ENCODE measurements around the gene COX5A. TPM values are rescaled to one million over a fixed set of nuclear protein-coding genes. Genes with fewer than 3 reads are reported as not detected.

Gene COX5A
- total and polyA plus RNA-seq, 2 experiments from 2014 or later, result 190 to 885 TPM

- Histone ChIP-seq H3K4me2 (no peak overlapping the region), H3K27ac (ENCODE audit: low read depth) (no peak overlapping the region), H3F3A (replicated peaks; ENCODE audit: low read depth) (peaks cover 9% of the 10 kb centered on the region; the same call in 1 of the 2 replicates), H3K27me3 (ENCODE audit: insufficient read depth) (no peaks in the 10 kb centered on the region), H3K9me2 (ENCODE audit: insufficient read depth) (no peaks in the 10 kb centered on the region), H3K4me3 (no peak overlapping the region), H3K79me2 (replicated peaks; ENCODE audit: insufficient read depth) (peaks cover 13% of the 10 kb centered on the region), H3K36me3 (ENCODE audit: insufficient read depth) (peaks cover 24% of the 10 kb centered on the region), H4K20me1 (replicated peaks; ENCODE audit: insufficient read depth) (peaks cover 7% of the 10 kb centered on the region; the same call in 1 of the 2 replicates), H2AFZ (no peak overlapping the region), H3K4me1 (ENCODE audit: insufficient read depth) (peaks cover 6% of the 10 kb centered on the region)
- H3K4me3 Mint-ChIP-seq, result peak overlapping the region; percentile 97; the same call in 2 of the 3 replicates
- peaks cover 7% of the 10 kb centered on the region for H3K27me3 Mint-ChIP-seq (ENCODE audit: insufficient read depth, low read depth, poor library complexity)
- TF ChIP-seq EZH2phosphoT487 (IDR thresholded peaks at IDR 0.05; ENCODE audit: unreplicated experiment) (no peak), CREB1 (CRISPR knock-in tag; IDR thresholded peaks at IDR 0.05; ENCODE audit: low read depth) (no peak), EZH2 (IDR thresholded peaks at IDR 0.05; ENCODE audit: low read depth, unreplicated experiment) (no peak), ETS1 (IDR thresholded peaks at IDR 0.05) (no peak), REST (IDR thresholded peaks at IDR 0.05; ENCODE audit: unreplicated experiment) (no peak), POLR2AphosphoS5 (IDR thresholded peaks at IDR 0.05; ENCODE audit: low read depth) (no peak), JUNB (IDR thresholded peaks at IDR 0.05; ENCODE audit: unreplicated experiment) (no peak)
- peaks cover 6% of the 10 kb centered on the region; the same call in 2 of the 3 replicates for H3K9me3 Mint-ChIP-seq
- ATAC-seq (no peak), DNase-seq (ENCODE audit: low spot score) (no peak)
- H3K27ac Mint-ChIP-seq, result no peak overlapping the region
- H3K4me1 Mint-ChIP-seq, result peaks cover 16% of the 10 kb centered on the region
- peaks cover 77% of the 10 kb centered on the region for H3K36me3 Mint-ChIP-seq (ENCODE audit: low read depth)
These were observed 33.6 kb downstream of the COX5A start for GRCh38 chr15:74904190-74904805.

GRCh38 chr15:74903676-74904075 is 34.2 kb downstream of the COX5A start:
- Mint-ChIP-seq H3K4me1 (peaks cover 16% of the 10 kb centered on the region), H3K9me3 (peaks cover 1% of the 10 kb centered on the region; the same call in 1 of the 3 replicates), H3K4me3 (no peak overlapping the region; the same call in 2 of the 3 replicates), H3K36me3 (ENCODE audit: low read depth) (peaks cover 77% of the 10 kb centered on the region), H3K27ac (no peak overlapping the region), H3K27me3 (ENCODE audit: insufficient read depth, low read depth, poor library complexity) (peaks cover 9% of the 10 kb centered on the region)
- Histone ChIP-seq H4K20me1 (replicated peaks; ENCODE audit: insufficient read depth) (peaks cover 7% of the 10 kb centered on the region; the same call in 1 of the 2 replicates), H3K27ac (ENCODE audit: low read depth) (no peak overlapping the region), H3K4me3 (no peak overlapping the region), H3K9me2 (ENCODE audit: insufficient read depth) (no peaks in the 10 kb centered on the region), H2AFZ (no peak overlapping the region), H3K79me2 (replicated peaks; ENCODE audit: insufficient read depth) (peaks cover 13% of the 10 kb centered on the region), H3F3A (replicated peaks; ENCODE audit: low read depth) (peaks cover 12% of the 10 kb centered on the region; the same call in 1 of the 2 replicates), H3K36me3 (ENCODE audit: insufficient read depth) (peaks cover 24% of the 10 kb centered on the region), H3K4me2 (no peak overlapping the region), H3K4me1 (ENCODE audit: insufficient read depth) (peaks cover 6% of the 10 kb centered on the region), H3K27me3 (ENCODE audit: insufficient read depth) (no peaks in the 10 kb centered on the region)
- no peak for ATAC-seq
- TF ChIP-seq ZNF331 (CRISPR knock-in tag; IDR thresholded peaks at IDR 0.05; ENCODE audit: low read depth) (no peak), STAT1 (IDR thresholded peaks at IDR 0.05; ENCODE audit: unreplicated experiment) (no peak), JUNB (IDR thresholded peaks at IDR 0.05; ENCODE audit: unreplicated experiment) (no peak)
- no peak for DNase-seq (ENCODE audit: low spot score)
